Activated CD4-positive, alpha-beta memory T cell treated with anti-CD3 and anti-CD28 coated beads for 36 hours (primary cell): Measurements from ENCODE around the gene CSPG5. TPM values are rescaled to one million over a fixed set of nuclear protein-coding genes. Genes with fewer than 3 reads are reported as not detected.

Source experiments
- CTCF ChIA-PET: fragments of 350-600 bp; sonication (Branson Sonifier 250); formaldehyde crosslinking; loops from one replicate; lab custom pipeline; 2021; ENCODE audit warnings: antibody characterized with exemption, inconsistent platforms; lab: Charles Lee
- POLR2A ChIA-PET: fragments of 350-600 bp; sonication (Branson Sonifier 250); formaldehyde crosslinking; loops from one replicate; lab custom pipeline; 2021; ENCODE audit warnings: antibody characterized with exemption; lab: Charles Lee
- DNase-seq: peaks from one replicate; pipeline ENCODE4 v3.0.0-alpha.2; 2020
- H3K27ac Mint-ChIP-seq: one replicate; pipeline ENCODE4 v1.8.0; 2021; ENCODE audit warnings: mixed read lengths
- H3K27me3 Mint-ChIP-seq: one replicate; pipeline ENCODE4 v1.8.0; 2021; ENCODE audit warnings: mixed read lengths
- H3K36me3 Mint-ChIP-seq: one replicate; pipeline ENCODE4 v1.8.0; 2021; ENCODE audit warnings: mixed read lengths
- H3K4me1 Mint-ChIP-seq: one replicate; pipeline ENCODE4 v1.8.0; 2021; ENCODE audit warnings: low read depth, mixed read lengths
- H3K4me3 Mint-ChIP-seq: one replicate; pipeline ENCODE4 v1.8.0; 2021; ENCODE audit warnings: mild to moderate bottlenecking, mixed read lengths
- H3K9me3 Mint-ChIP-seq: one replicate; pipeline ENCODE4 v1.8.0; 2021; ENCODE audit warnings: mixed read lengths
- intact Hi-C: fragments of 100-400 bp; cut with micrococcal nuclease; formaldehyde crosslinking; loops from one replicate; pipeline ENCODE4 v1.15.1; 2023
- total RNA-seq, 2 experiments: library from RNA; stranded (reverse); gene quantifications; one replicate each; pipeline ENCODE4 v1.2.3, GENCODE V29; 2021

The CSPG5 gene
- total RNA-seq, 2 experiments from 2014 or later = 0.29 to 0.41 TPM

GRCh38 chr3:47566667-47567066 lies 12.0 kb downstream of the CSPG5 start:
- Mint-ChIP-seq H3K27ac (no peak overlapping the region), H3K9me3 (no peaks in the 10 kb centered on the region), H3K4me3 (no peak overlapping the region), H3K36me3 (no peaks in the 10 kb centered on the region), H3K4me1 (no peaks in the 10 kb centered on the region), H3K27me3 (peaks cover 4% of the 10 kb centered on the region)
- no peak for DNase-seq
- CTCF ChIA-PET = interaction anchor here (0.6 kb wide), 1 partner anchor 38 kb away, joined by 3 read pairs; no protein-coding TSS in a partner anchor
- intact Hi-C loops = no loop called here
- POLR2A ChIA-PET = no interaction called here

GRCh38 chr3:47565734-47566550 lies 12.7 kb downstream of the CSPG5 start:
- Mint-ChIP-seq H3K27ac (no peak overlapping the region), H3K4me3 (no peak overlapping the region), H3K27me3 (peaks cover 2% of the 10 kb centered on the region), H3K36me3 (no peaks in the 10 kb centered on the region), H3K4me1 (no peaks in the 10 kb centered on the region), H3K9me3 (no peaks in the 10 kb centered on the region)
- CTCF ChIA-PET = no interaction called here
- intact Hi-C loops = no loop called here
- no peak for DNase-seq
- POLR2A ChIA-PET = no interaction called here

- H3K27ac Mint-ChIP-seq = no peak overlapping the region
- ChIA-PET CTCF (interaction anchor here (0.6 to 2.6 kb wide), 2 partner anchors 34 to 181 kb away, joined by 7 to 8 read pairs; no protein-coding TSS in a partner anchor), POLR2A (interaction anchor here (0.8 kb wide), 1 partner anchor 27 kb away, joined by 5 read pairs; no protein-coding TSS in a partner anchor)
- H3K4me1 Mint-ChIP-seq = no peaks in the 10 kb centered on the region
- H3K27me3 Mint-ChIP-seq = no peaks in the 10 kb centered on the region
- no peak for DNase-seq
- intact Hi-C loops = no loop called here
- H3K4me3 Mint-ChIP-seq = no peak overlapping the region
- no peaks in the 10 kb centered on the region for H3K36me3 Mint-ChIP-seq
- no peaks in the 10 kb centered on the region for H3K9me3 Mint-ChIP-seq
Observed at GRCh38 chr3:47556351-47556750, 22.3 kb downstream of the CSPG5 start.

- H3K4me3 Mint-ChIP-seq = no peak overlapping the region
- intact Hi-C loops = no loop called here
- no peaks in the 10 kb centered on the region for H3K36me3 Mint-ChIP-seq
- CTCF ChIA-PET = interaction anchor here (2.6 kb wide), 1 partner anchor 32 kb away, joined by 7 read pairs; no protein-coding TSS in a partner anchor
- POLR2A ChIA-PET = no interaction called here
- H3K9me3 Mint-ChIP-seq = no peaks in the 10 kb centered on the region
- H3K27ac Mint-ChIP-seq = no peak overlapping the region
- no peak for DNase-seq
- peaks cover 2% of the 10 kb centered on the region for H3K27me3 Mint-ChIP-seq
- no peaks in the 10 kb centered on the region for H3K4me1 Mint-ChIP-seq
Observed at GRCh38 chr3:47554335-47554734, 24.3 kb downstream of the CSPG5 start.

GRCh38 chr3:47553407-47553806 lies 25.3 kb downstream of the CSPG5 start:
- Mint-ChIP-seq H3K27me3 (peaks cover 2% of the 10 kb centered on the region), H3K9me3 (no peaks in the 10 kb centered on the region), H3K36me3 (no peaks in the 10 kb centered on the region), H3K4me3 (no peak overlapping the region), H3K4me1 (no peaks in the 10 kb centered on the region), H3K27ac (no peak overlapping the region)
- ChIA-PET POLR2A (no interaction called here), CTCF (interaction anchor here (0.9 kb wide), 1 partner anchor 15 kb away, joined by 3 read pairs; no protein-coding TSS in a partner anchor)
- intact Hi-C loops = no loop called here
- no peak for DNase-seq

- Mint-ChIP-seq H3K27ac (no peak overlapping the region), H3K9me3 (no peaks in the 10 kb centered on the region), H3K36me3 (no peaks in the 10 kb centered on the region), H3K4me1 (no peaks in the 10 kb centered on the region), H3K4me3 (no peak overlapping the region), H3K27me3 (peaks cover 5% of the 10 kb centered on the region)
- CTCF ChIA-PET = no interaction called here
- no peak for DNase-seq
- POLR2A ChIA-PET = no interaction called here
- intact Hi-C loops = no loop called here
Observed at GRCh38 chr3:47542471-47543173, 36.0 kb downstream of the CSPG5 start.

- DNase-seq = no peak
- intact Hi-C loops = no loop called here
- H3K27ac Mint-ChIP-seq = no peak overlapping the region
- no peaks in the 10 kb centered on the region for H3K36me3 Mint-ChIP-seq
- ChIA-PET POLR2A (no interaction called here), CTCF (no interaction called here)
- no peaks in the 10 kb centered on the region for H3K4me1 Mint-ChIP-seq
- no peak overlapping the region for H3K4me3 Mint-ChIP-seq
- no peaks in the 10 kb centered on the region for H3K9me3 Mint-ChIP-seq
- peaks cover 7% of the 10 kb centered on the region for H3K27me3 Mint-ChIP-seq
Observed at GRCh38 chr3:47541583-47542108, 37.0 kb downstream of the CSPG5 start.

- Mint-ChIP-seq H3K4me1 (no peaks in the 10 kb centered on the region), H3K27ac (no peak overlapping the region), H3K4me3 (no peak overlapping the region), H3K9me3 (no peaks in the 10 kb centered on the region), H3K27me3 (peaks cover 7% of the 10 kb centered on the region), H3K36me3 (no peaks in the 10 kb centered on the region)
- ChIA-PET POLR2A (no interaction called here), CTCF (no interaction called here)
- intact Hi-C loops = no loop called here
- no peak for DNase-seq
Observed at GRCh38 chr3:47540281-47540680, 38.4 kb downstream of the CSPG5 start.

- POLR2A ChIA-PET = no interaction called here
- no peak for DNase-seq
- intact Hi-C loops = no loop called here
- Mint-ChIP-seq H3K4me1 (no peaks in the 10 kb centered on the region), H3K4me3 (no peak overlapping the region), H3K27me3 (peaks cover 15% of the 10 kb centered on the region), H3K36me3 (no peaks in the 10 kb centered on the region), H3K9me3 (no peaks in the 10 kb centered on the region), H3K27ac (no peak overlapping the region)
- CTCF ChIA-PET = no interaction called here
Observed at GRCh38 chr3:47536967-47537366, 41.7 kb downstream of the CSPG5 start.

GRCh38 chr3:47536221-47536891 lies 42.3 kb downstream of the CSPG5 start:
- H3K27ac Mint-ChIP-seq = no peak overlapping the region
- no peak overlapping the region for H3K4me3 Mint-ChIP-seq
- H3K9me3 Mint-ChIP-seq = no peaks in the 10 kb centered on the region
- no peak for DNase-seq
- no peaks in the 10 kb centered on the region for H3K4me1 Mint-ChIP-seq
- H3K36me3 Mint-ChIP-seq = no peaks in the 10 kb centered on the region
- ChIA-PET CTCF (interaction anchor here (1.5 kb wide), 1 partner anchor 14 kb away, joined by 3 read pairs; no protein-coding TSS in a partner anchor), POLR2A (no interaction called here)
- peaks cover 15% of the 10 kb centered on the region for H3K27me3 Mint-ChIP-seq
- intact Hi-C loops = no loop called here

GRCh38 chr3:47533996-47534454 lies 44.6 kb downstream of the CSPG5 start:
- peaks cover 15% of the 10 kb centered on the region for H3K27me3 Mint-ChIP-seq
- POLR2A ChIA-PET = interaction anchor here (0.7 kb wide), 1 partner anchor 251 kb away, joined by 3 read pairs; the partner anchor contains the start of genes KIF9 and KLHL18
- H3K36me3 Mint-ChIP-seq = no peaks in the 10 kb centered on the region
- H3K4me3 Mint-ChIP-seq = no peak overlapping the region
- H3K4me1 Mint-ChIP-seq = no peaks in the 10 kb centered on the region
- intact Hi-C loops = no loop called here
- H3K27ac Mint-ChIP-seq = no peak overlapping the region
- CTCF ChIA-PET = interaction anchor here (0.8 to 2.6 kb wide), 2 partner anchors 12 kb away, joined by 3 to 11 read pairs; no protein-coding TSS in a partner anchor
- no peaks in the 10 kb centered on the region for H3K9me3 Mint-ChIP-seq
- no peak for DNase-seq
